Activated CD4-positive, alpha-beta T cell treated with anti-CD3 and anti-CD28 coated beads, Interleukin-2, amount 10 ng/mL, durations not matched to agents 24 days and 14 days (primary cell): Measurements from ENCODE around the gene ZNF488. TPM values are rescaled to one million over a fixed set of nuclear protein-coding genes. Genes with fewer than 3 reads are reported as not detected.

Experiments used
- DNase-seq: peaks from one replicate; pipeline ENCODE4 v3.0.0; 2022
- H3K27ac Mint-ChIP-seq: one replicate; pipeline ENCODE4 v1.8.0; 2022; ENCODE audit warnings: mild to moderate bottlenecking, mixed read lengths
- H3K27me3 Mint-ChIP-seq: one replicate; pipeline ENCODE4 v1.8.0; 2022; ENCODE audit warnings: mixed read lengths
- H3K36me3 Mint-ChIP-seq: one replicate; pipeline ENCODE4 v1.8.0; 2022; ENCODE audit warnings: low read depth, mild to moderate bottlenecking, mixed read lengths
- H3K4me1 Mint-ChIP-seq: one replicate; pipeline ENCODE4 v1.8.0; 2021; ENCODE audit warnings: mixed read lengths
- H3K4me3 Mint-ChIP-seq: one replicate; pipeline ENCODE4 v1.8.0; 2022; ENCODE audit warnings: mild to moderate bottlenecking, moderate library complexity, mixed read lengths
- H3K9me3 Mint-ChIP-seq: one replicate; pipeline ENCODE4 v1.8.0; 2021; ENCODE audit warnings: mixed read lengths
- intact Hi-C: fragments of 100-400 bp; cut with micrococcal nuclease; formaldehyde crosslinking; loops from one replicate; pipeline ENCODE4 v1.15.1; 2023
- total RNA-seq: library from RNA; stranded (reverse); gene quantifications from 2 replicates; pipeline ENCODE4 v1.2.3, GENCODE V29; 2022

The ZNF488 gene
- total RNA-seq, 1 donor from 2014 or later = not detected

DNA sequence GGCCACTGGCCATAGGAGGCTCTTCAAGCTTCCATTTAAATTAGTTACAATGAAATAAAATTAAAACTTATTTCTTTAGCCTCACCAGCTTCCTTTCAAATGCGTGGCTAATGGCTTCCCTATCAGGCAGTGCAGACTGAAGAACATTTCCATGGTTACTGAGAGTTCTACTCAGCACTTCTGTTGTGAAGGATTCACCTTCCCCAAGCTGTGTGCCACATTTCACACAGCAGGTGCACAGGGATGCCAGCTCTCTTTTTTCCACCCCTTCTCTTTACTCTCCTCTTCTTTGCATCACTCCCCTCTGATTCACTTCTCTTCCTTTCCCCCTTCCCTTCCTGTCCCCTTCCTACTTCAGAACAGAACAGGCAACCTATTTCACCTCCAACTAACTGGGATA, 61.0 kb downstream of the ZNF488 start:
- Mint-ChIP-seq H3K4me1 (no peaks in the 10 kb centered on the region), H3K27me3 (no peaks in the 10 kb centered on the region), H3K4me3 (no peak overlapping the region), H3K27ac (no peak overlapping the region), H3K9me3 (peaks cover 7% of the 10 kb centered on the region), H3K36me3 (no peaks in the 10 kb centered on the region)
- DNase-seq = no peak
- intact Hi-C loops = no loop called here

DNA sequence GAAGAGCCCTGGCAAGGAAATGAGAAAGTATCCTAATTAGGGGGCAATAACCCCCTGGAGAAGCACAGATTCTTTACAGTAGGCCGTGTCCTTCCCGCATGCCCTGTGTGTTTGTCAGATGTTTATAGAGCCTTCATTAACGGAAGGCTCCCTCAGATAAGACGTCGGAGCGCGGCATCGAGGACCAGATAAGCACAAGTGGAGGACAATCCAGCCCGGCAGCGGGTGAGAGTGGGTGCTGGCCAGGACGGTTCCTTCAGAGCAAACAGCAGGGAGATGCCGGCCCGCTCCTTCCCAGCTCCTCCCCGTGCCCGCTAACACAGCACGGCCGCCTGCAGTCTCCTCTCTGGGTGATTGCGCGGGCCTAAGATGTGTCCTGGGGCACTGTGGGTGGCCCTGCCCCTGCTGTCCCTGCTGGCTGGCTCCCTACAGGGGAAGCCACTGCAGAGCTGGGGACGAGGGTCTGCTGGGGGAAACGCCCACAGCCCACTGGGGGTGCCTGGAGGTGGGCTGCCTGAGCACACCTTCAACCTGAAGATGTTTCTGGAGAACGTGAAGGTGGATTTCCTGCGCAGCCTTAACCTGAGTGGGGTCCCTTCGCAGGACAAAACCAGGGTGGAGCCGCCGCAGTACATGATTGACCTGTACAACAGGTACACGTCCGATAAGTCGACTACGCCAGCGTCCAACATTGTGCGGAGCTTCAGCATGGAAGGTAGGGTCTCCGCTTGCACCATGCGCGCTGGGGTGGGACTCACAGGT, 61.6 kb downstream of the ZNF488 start, which contains the start of gene GDF2:
Gene GDF2, plus strand, starts transcription at position 155 of the 762 bp plus-strand sequence. Its CDS starts 215 bp downstream, at position 370.
- no peak within 1 kb of the TSS for H3K4me3 Mint-ChIP-seq
- no peaks in the 10 kb centered on the region for H3K4me1 Mint-ChIP-seq
- H3K9me3 Mint-ChIP-seq = peaks cover 1% of the 10 kb centered on the region
- H3K36me3 Mint-ChIP-seq = no peaks in the 10 kb centered on the region
- no peaks in the 10 kb centered on the region for H3K27me3 Mint-ChIP-seq
- intact Hi-C loops = no loop called here
- DNase-seq = no peak
- H3K27ac Mint-ChIP-seq = no peak within 1 kb of the TSS

DNA sequence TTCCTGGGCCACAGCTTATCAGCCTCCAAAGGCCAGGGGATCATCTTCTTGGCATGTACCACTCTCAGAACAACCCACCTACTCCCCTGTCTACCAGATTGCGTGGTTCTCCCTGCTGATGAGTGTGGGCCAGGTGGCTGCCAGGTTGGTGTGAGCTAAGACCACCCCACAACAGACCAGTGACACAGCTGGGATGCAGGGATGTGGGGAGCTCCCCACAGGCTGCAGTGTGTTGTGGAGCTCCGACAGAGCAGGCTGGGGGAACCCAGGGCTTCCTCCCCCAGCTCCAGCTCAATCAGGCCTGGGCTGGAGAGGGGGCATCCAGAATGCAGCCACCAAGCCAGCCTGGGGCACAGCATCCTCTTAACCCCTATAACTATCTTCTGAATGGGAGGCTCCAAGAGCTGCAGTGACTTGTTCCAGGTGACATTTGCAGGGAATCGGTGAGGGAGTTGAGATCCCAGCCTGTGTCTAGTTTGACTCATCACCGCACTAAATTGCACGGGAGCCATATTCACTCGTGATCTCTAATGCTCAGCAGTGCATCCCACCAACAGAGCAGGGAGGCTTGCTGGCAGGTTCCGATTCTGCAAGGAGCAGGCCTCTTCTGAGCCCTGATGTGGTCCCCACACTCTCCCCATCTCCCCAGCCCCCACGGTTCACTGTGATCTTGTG, 62.4 kb downstream of the ZNF488 start:
- DNase-seq = no peak
- intact Hi-C loops = no loop called here
- no peaks in the 10 kb centered on the region for H3K36me3 Mint-ChIP-seq
- no peaks in the 10 kb centered on the region for H3K4me1 Mint-ChIP-seq
- H3K9me3 Mint-ChIP-seq = no peaks in the 10 kb centered on the region
- no peaks in the 10 kb centered on the region for H3K27me3 Mint-ChIP-seq
- no peak overlapping the region for H3K4me3 Mint-ChIP-seq
- H3K27ac Mint-ChIP-seq = no peak overlapping the region

DNA sequence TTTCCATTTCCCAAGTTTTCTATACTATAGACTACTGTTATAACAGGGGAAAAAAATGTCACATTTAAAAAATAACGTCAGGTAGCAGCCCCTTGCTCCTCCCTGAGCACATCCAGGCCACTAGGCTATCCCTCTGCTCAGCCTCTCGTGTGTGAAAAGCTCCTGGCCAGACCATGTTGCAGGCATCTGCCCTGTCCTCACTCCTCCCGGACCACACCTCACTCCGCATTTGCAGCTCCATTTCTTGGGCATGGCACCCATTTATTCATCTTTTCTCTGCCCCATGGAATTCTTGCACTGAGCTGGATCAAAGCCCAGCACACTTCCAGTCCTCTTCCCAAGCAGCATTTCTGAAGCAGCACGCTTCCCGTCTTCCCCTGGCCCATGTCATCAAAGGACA, 63.3 kb downstream of the ZNF488 start:
- no peak for DNase-seq
- H3K27me3 Mint-ChIP-seq = no peaks in the 10 kb centered on the region
- no peaks in the 10 kb centered on the region for H3K4me1 Mint-ChIP-seq
- intact Hi-C loops = no loop called here
- H3K9me3 Mint-ChIP-seq = no peaks in the 10 kb centered on the region
- H3K4me3 Mint-ChIP-seq = no peak overlapping the region
- H3K27ac Mint-ChIP-seq = no peak overlapping the region
- no peaks in the 10 kb centered on the region for H3K36me3 Mint-ChIP-seq

DNA sequence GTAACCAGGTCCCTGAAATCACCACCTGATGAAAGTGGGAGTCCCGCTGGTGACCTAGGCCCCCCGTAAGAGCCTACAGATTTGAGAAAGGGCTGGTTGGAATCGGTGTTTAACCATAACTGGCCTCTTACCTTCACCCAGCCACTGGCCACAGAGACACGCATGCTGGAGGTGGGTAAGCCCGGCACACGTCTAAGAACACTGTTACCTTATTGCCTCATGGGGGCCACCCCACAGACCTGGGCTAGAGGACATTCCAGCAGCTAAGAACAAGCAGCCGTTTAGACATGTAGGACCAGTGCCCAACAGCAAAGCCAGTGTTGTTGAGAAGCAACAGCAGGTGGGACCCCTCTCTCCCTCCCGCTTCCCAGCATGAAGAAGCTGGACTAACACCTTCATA, 64.3 kb downstream of the ZNF488 start:
- H3K27ac Mint-ChIP-seq = no peak overlapping the region
- no peaks in the 10 kb centered on the region for H3K9me3 Mint-ChIP-seq
- no peak for DNase-seq
- H3K36me3 Mint-ChIP-seq = no peaks in the 10 kb centered on the region
- intact Hi-C loops = no loop called here
- no peaks in the 10 kb centered on the region for H3K4me1 Mint-ChIP-seq
- H3K4me3 Mint-ChIP-seq = no peak overlapping the region
- no peaks in the 10 kb centered on the region for H3K27me3 Mint-ChIP-seq

DNA sequence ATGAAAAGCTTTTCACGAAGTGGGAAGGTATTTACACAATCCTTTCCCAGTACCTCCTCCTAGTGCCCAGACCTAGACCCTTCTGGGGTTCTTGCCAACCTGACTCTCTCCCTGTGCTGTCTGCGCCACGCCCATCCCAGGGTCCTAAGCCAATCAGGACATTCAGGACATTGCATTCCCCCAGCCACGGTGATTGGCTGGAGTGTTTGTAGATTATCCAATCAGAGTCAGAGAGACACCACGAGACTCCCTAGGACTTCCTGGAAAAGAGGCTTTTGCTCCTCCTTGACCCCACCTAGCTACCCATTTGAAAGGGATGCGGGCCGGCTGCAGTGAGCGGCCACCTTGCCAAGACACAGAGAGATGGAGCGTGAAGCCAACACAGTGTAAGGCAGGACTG, 65.4 kb downstream of the ZNF488 start:
- no peak overlapping the region for H3K4me3 Mint-ChIP-seq
- H3K9me3 Mint-ChIP-seq = no peaks in the 10 kb centered on the region
- H3K36me3 Mint-ChIP-seq = no peaks in the 10 kb centered on the region
- no peaks in the 10 kb centered on the region for H3K27me3 Mint-ChIP-seq
- DNase-seq = no peak
- intact Hi-C loops = no loop called here
- no peaks in the 10 kb centered on the region for H3K4me1 Mint-ChIP-seq
- no peak overlapping the region for H3K27ac Mint-ChIP-seq

DNA sequence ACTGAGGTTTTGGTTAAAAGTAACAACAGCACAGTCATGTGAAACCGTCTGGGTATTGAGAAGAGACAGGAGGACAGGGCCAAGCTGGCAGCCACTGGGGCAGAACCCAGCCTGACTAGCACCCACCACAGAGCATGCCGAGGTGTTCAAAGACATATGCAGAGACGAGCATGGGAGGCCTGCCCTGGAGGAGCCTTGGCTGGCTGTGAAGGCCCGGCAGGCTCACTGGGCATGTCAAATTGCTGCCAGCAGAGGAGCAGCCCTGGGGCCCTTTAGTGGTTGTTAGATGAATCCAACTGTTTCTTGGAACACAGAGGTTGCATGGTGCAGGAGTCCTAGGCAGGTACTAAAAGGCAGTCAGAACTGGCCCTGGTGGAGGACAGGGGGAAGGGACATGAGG, 66.8 kb downstream of the ZNF488 start:
- intact Hi-C loops = no loop called here
- H3K27me3 Mint-ChIP-seq = no peaks in the 10 kb centered on the region
- H3K36me3 Mint-ChIP-seq = no peaks in the 10 kb centered on the region
- H3K4me1 Mint-ChIP-seq = no peaks in the 10 kb centered on the region
- H3K4me3 Mint-ChIP-seq = no peak overlapping the region
- no peak for DNase-seq
- H3K27ac Mint-ChIP-seq = no peak overlapping the region
- no peaks in the 10 kb centered on the region for H3K9me3 Mint-ChIP-seq

DNA sequence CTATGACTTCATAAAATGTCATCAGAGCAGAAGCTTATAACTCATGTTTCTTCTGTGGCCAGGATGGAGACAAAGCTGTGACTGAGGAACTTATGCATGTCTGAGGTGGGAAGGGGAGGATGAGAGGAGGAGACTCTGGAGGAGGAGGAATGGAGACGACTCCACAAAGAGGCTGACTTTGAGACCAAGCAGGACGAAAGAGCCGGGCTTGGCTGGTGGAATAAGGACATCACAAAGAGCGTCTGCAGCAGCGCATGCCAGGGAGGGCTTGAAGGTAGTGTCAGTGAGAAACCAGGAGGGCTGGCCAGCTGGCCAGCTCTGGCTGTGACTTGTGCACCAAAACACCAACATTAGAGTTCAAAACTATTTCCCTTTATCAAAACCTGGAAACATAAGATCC, 68.0 kb downstream of the ZNF488 start:
- H3K27ac Mint-ChIP-seq = no peak overlapping the region
- DNase-seq = no peak
- H3K4me3 Mint-ChIP-seq = no peak overlapping the region
- no peaks in the 10 kb centered on the region for H3K9me3 Mint-ChIP-seq
- H3K27me3 Mint-ChIP-seq = no peaks in the 10 kb centered on the region
- H3K4me1 Mint-ChIP-seq = peaks cover 10% of the 10 kb centered on the region
- intact Hi-C loops = no loop called here
- no peaks in the 10 kb centered on the region for H3K36me3 Mint-ChIP-seq

Other genes starting within 250 kb of the ZNF488 start
- 0.49 and 0.59 TPM in 2 replicates for gene GDF10, start 84.1 kb downstream of the ZNF488 start, total RNA-seq
- gene GDF2, start 61.8 kb downstream of the ZNF488 start, total RNA-seq = not detected in 2 replicates
- not detected in 2 replicates for gene RBP3, start 35.9 kb downstream of the ZNF488 start, total RNA-seq
- 0.17 TPM in 1 of 2 replicates, not detected in the other for gene ANXA8, start 99.8 kb upstream of the ZNF488 start, total RNA-seq
- gene FAM25G, start 107.4 kb upstream of the ZNF488 start, total RNA-seq = not detected in 2 replicates
- gene AGAP9, start 139.3 kb upstream of the ZNF488 start, total RNA-seq = 8.6 and 9.8 TPM in 2 replicates